Measurements from ENCODE around the gene CRIP1. TPM values are rescaled to one million over a fixed set of nuclear protein-coding genes. Genes with fewer than 3 reads are reported as not detected.

The CRIP1 gene
- total RNA-seq, 1 experiment from 2014 or later = 48.7 TPM

DNA sequence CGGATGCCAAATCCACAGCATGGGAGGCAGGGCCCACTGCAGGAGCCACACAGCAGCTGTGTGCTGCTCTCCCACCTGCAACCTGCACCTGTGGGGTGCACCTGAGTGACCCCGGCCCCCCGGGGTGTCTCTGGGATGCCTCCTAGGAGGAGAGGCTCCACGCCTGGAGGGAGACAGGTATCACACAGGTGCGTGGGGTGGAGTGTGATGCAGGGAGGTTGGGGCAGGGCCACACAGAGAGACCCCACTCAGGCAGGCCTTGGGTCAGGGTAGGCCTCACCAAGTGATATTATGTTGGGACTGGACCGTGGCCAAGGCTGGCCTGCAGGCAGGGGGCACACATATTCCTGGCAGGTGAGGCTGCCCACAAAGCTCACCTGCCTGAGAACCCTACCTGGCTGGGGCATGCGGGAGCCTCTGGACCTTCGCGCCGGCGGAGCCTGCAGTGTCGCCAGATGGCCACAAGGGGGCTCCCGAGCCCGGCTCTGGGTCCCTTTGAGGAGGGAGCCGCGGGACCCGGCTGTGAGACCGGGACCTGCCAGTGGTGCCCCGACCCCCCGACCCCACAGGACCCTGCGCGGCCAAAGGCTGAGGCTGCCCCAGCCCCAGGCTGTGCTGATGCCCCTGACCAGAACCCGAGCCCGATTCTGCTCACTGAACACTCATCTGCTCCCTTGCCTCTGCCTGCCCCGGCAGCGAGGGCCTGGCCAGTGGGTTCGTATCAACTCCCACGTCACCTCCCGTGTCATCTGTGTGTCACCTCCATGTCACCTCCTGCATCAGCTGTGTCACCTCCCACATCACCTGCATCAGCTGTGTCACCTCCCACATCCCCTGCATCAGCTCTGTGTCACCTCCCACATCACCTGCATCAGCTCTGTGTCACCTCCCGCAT, 51.1 kb downstream of the CRIP1 start:
- peaks cover 5% of the 10 kb centered on the region for H3K4me1 ChIP-seq (ENCODE audit: insufficient read depth, low read length)
- peak overlapping the region; percentile 59; the same call in 1 of the 2 replicates for H2AFZ ChIP-seq (ENCODE audit: low read length)
- intact Hi-C loops (cut with micrococcal nuclease) = no loop called here
- H3K9ac ChIP-seq (ENCODE audit: low read length) = 0 out of 2 replicates have a peak overlapping the region, but pooled peaks have one; percentile 25
- ChIA-PET CTCF (no interaction called here), POLR2A (ENCODE audit: unreplicated experiment) (no interaction called here)
- H3F3A ChIP-seq (ENCODE audit: low read length, unreplicated experiment) = no peaks in the 10 kb centered on the region
- DNase-seq (peak; percentile 55), ATAC-seq (peak; percentile 87)
- no peak overlapping the region for H3K4me3 ChIP-seq (ENCODE audit: low read length)
- no TSS peak for BruUV-seq (replicated peaks)
- no peaks in the 10 kb centered on the region; the same call in 1 of the 2 replicates for H3K36me3 ChIP-seq (ENCODE audit: low read depth, low read length)
- no peaks in the 10 kb centered on the region for H4K20me1 ChIP-seq (ENCODE audit: low read length)
- H3K79me2 ChIP-seq (ENCODE audit: low read length) = no peaks in the 10 kb centered on the region
- no peaks in the 10 kb centered on the region for H3K9me3 ChIP-seq (ENCODE audit: low read length)
- TF ChIP-seq, protein P1, sequence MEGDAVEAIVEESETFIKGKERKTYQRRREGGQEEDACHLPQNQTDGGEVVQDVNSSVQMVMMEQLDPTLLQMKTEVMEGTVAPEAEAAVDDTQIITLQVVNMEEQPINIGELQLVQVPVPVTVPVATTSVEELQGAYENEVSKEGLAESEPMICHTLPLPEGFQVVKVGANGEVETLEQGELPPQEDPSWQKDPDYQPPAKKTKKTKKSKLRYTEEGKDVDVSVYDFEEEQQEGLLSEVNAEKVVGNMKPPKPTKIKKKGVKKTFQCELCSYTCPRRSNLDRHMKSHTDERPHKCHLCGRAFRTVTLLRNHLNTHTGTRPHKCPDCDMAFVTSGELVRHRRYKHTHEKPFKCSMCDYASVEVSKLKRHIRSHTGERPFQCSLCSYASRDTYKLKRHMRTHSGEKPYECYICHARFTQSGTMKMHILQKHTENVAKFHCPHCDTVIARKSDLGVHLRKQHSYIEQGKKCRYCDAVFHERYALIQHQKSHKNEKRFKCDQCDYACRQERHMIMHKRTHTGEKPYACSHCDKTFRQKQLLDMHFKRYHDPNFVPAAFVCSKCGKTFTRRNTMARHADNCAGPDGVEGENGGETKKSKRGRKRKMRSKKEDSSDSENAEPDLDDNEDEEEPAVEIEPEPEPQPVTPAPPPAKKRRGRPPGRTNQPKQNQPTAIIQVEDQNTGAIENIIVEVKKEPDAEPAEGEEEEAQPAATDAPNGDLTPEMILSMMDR (conservative IDR thresholded peaks at IDR 0.05; ENCODE audit: low read depth, low read length) = peak; percentile 85
- TF ChIP-seq EZH2 (IDR thresholded peaks at IDR 0.05; ENCODE audit: low read length, unreplicated experiment) = no peak
- H3K4me2 ChIP-seq (ENCODE audit: low read length) = peak overlapping the region; percentile 69
- no peaks in the 10 kb centered on the region for H3K9me2 ChIP-seq (replicated peaks; ENCODE audit: low read length)
- no peak overlapping the region for H3K27ac ChIP-seq (ENCODE audit: low read length)
- H3K27me3 ChIP-seq (ENCODE audit: low read length) = peaks cover 15% of the 10 kb centered on the region

Other genes starting within 250 kb of the CRIP1 start
- gene BTBD6, start 238.4 kb upstream of the CRIP1 start, total RNA-seq (2014; rRNA removed) = 104 and 119 TPM in 2 replicates
- 55.8 and 86.1 TPM in 2 replicates for gene BRF1, start 185.9 kb upstream of the CRIP1 start, total RNA-seq (2014; rRNA removed)
- gene PACS2, start 172.1 kb upstream of the CRIP1 start, total RNA-seq (2014; rRNA removed) = 56.0 and 62.0 TPM in 2 replicates
- gene TEX22, start 88.3 kb upstream of the CRIP1 start, total RNA-seq (2014; rRNA removed) = 0.29 and 0.40 TPM in 2 replicates
- 82.3 and 102 TPM in 2 replicates for gene MTA1, start 67.1 kb upstream of the CRIP1 start, total RNA-seq (2014; rRNA removed)
- gene CRIP2, start 12.1 kb upstream of the CRIP1 start, total RNA-seq (2014; rRNA removed) = 100 and 109 TPM in 2 replicates
- 66.7 and 108 TPM in 2 replicates for gene TEDC1, start 4.4 kb downstream of the CRIP1 start, total RNA-seq (2014; rRNA removed)
- 27.5 and 33.6 TPM in 2 replicates for gene TMEM121, start 39.7 kb downstream of the CRIP1 start, total RNA-seq (2014; rRNA removed)